Measurements from ENCODE around the gene ZDHHC11B. TPM values are rescaled to one million over a fixed set of nuclear protein-coding genes. Genes with fewer than 3 reads are reported as not detected.
A peak's percentile ranks its signal among the peaks of the same experiment; 100 is the strongest.

The ZDHHC11B gene
- total RNA-seq, 1 experiment from 2014 or later: 1.4 TPM

- Histone ChIP-seq H4K91ac (ENCODE audit: insufficient read length, low read depth, low read length) (peak overlapping the region; percentile 84), H2BK20ac (ENCODE audit: low read depth, low read length, poor library complexity, severe bottlenecking) (no peak overlapping the region), H3K4me2 (ENCODE audit: insufficient read depth, insufficient read length, low read length) (no peak overlapping the region), H3K14ac (ENCODE audit: insufficient read depth, low read length) (peak overlapping the region; percentile 39), H3K56ac (ENCODE audit: insufficient read length, low read depth, low read length) (no peak overlapping the region), H3K27ac (ENCODE audit: insufficient read length, low read depth, low read length) (no peak overlapping the region), H4K8ac (replicated peaks; ENCODE audit: insufficient read length, low read depth, low read length) (no peak overlapping the region), H3K4me1 (ENCODE audit: insufficient read depth, low read length) (no peaks in the 10 kb centered on the region), H3K27me3 (ENCODE audit: insufficient read depth, low read length) (no peaks in the 10 kb centered on the region), H4K20me1 (ENCODE audit: control insufficient read depth, insufficient read depth, insufficient read length) (peaks cover 4% of the 10 kb centered on the region), H2BK120ac (ENCODE audit: low read depth, low read length, poor library complexity, severe bottlenecking) (no peak overlapping the region), H3K9ac (ENCODE audit: extremely low read depth, insufficient read length, low read length) (no peak overlapping the region), H3K23ac (ENCODE audit: insufficient read length, low read depth, low read length) (no peak overlapping the region), H4K5ac (ENCODE audit: insufficient read length, low read depth, low read length) (no peak overlapping the region), H3K9me3 (ENCODE audit: control insufficient read depth, low read depth, low read length) (no peaks in the 10 kb centered on the region), H2BK15ac (ENCODE audit: low read depth, low read length) (no peak overlapping the region), H3K79me2 (ENCODE audit: insufficient read depth, low read length) (no peaks in the 10 kb centered on the region), H3K4ac (ENCODE audit: low read depth, low read length) (peak overlapping the region; percentile 54; the same call in 1 of the 2 replicates), H2BK5ac (ENCODE audit: insufficient read length, low read length) (no peak overlapping the region), H2AK5ac (ENCODE audit: insufficient read length, low read length) (no peak overlapping the region), H3K23me2 (ENCODE audit: insufficient read length, low read depth, low read length, poor library complexity, severe bottlenecking) (no peaks in the 10 kb centered on the region), H3K18ac (ENCODE audit: insufficient read length, low read depth, low read length) (peak overlapping the region; percentile 66), H2BK12ac (ENCODE audit: insufficient read length, low read depth, low read length) (no peak overlapping the region), H3T11ph (ENCODE audit: low read length) (no peak overlapping the region), H2AFZ (ENCODE audit: low read length) (no peak overlapping the region), H3K79me1 (ENCODE audit: insufficient read depth, low read depth, low read length, poor library complexity, severe bottlenecking) (no peaks in the 10 kb centered on the region)
- peaks cover 0 to 6% of the 10 kb centered on the region in 2 experiments; a peak in 1 of 4 replicates for H3K4me1 Mint-ChIP-seq
- peak overlapping the region in 2 of 3 experiments; percentile 60 to 71; a peak in 3 of 7 replicates for H3K27ac Mint-ChIP-seq
- DNase-seq: peak; percentile 46
- no CpG with 5 or more reads among the region's 33 CpGs for WGBS (ENCODE audit: extremely low coverage, insufficient read length, low lambda C conversion rate)
- H3K4me3 Mint-ChIP-seq: no peak overlapping the region; a peak in 1 of 5 replicates
- H3K27me3 Mint-ChIP-seq (ENCODE audit: low read depth): peaks cover 9% of the 10 kb centered on the region
- TF ChIP-seq CTCF (conservative IDR thresholded peaks at IDR 0.05): no peak
- H3K36me3 Mint-ChIP-seq (ENCODE audit: insufficient read depth in 1 of 3, low read depth in 3 of 3): 0 out of 7 replicates have a peak, but pooled peaks cover 0 to 2% (median 0%) of the 10 kb centered on the region in 3 experiments
- peaks cover 0 to 8% of the 10 kb centered on the region in 2 experiments; a peak in 2 of 5 replicates for H3K9me3 Mint-ChIP-seq
Observed at GRCh38 chr5:759111-759751, 25.3 kb downstream of the ZDHHC11B start.
